A549 (cell line): Measurements from ENCODE around the gene CRTC2. TPM values are rescaled to one million over a fixed set of nuclear protein-coding genes. Genes with fewer than 3 reads are reported as not detected.

Experiments
- ATAC-seq, 2 experiments: fragments of 200-7000 bp in 1 of 2; fragments of >200 bp in 1 of 2; cut with Nextera tagmentation in 1 of 2; cut with Tn5 transposase in 1 of 2; 3 replicates each; pipeline versions ENCODE4 v1.8.0 to v1.9.1; 2018 to 2020; ENCODE audit warnings: mild to moderate bottlenecking in 1 of 2, moderate library complexity in 1 of 2
- CTCF ChIA-PET: fragments of 300-600 bp; sonication (Branson Sonifier 250); formaldehyde crosslinking; extraction: SDS; loops from one replicate; lab custom pipeline; 2021; ENCODE audit warnings: antibody characterized with exemption, inconsistent platforms; lab: Yijun Ruan, JAX
- POLR2A ChIA-PET: fragments of 350-600 bp; formaldehyde crosslinking; extraction: SDS; loops from one replicate; lab custom pipeline; 2021; ENCODE audit warnings: antibody characterized with exemption, inconsistent platforms; lab: Yijun Ruan, JAX
- DNase-seq, 2 experiments: peaks; one replicate each; pipeline versions ENCODE4 v3.0.0 to v3.0.0-alpha.2; 2011 to 2016; ENCODE audit warnings: low read depth in 1 of 2, low spot score in 1 of 2
- FAIRE-seq: peaks from 2 replicates; lab custom pipeline; 2011; peaks lifted over from hg19 to GRCh38; lab: Jason Lieb, UNC
- H3K27ac ChIP-seq, 2 experiments: fragments of >200 bp; sonication (Bioruptor Twin); formaldehyde crosslinking; 3 replicates each; pipeline ENCODE4 v1.5.1; 2016 to 2017
- H3K4me1 ChIP-seq: fragments of >200 bp; sonication (Bioruptor Twin); formaldehyde crosslinking; 3 replicates; pipeline ENCODE4 v1.6.1; 2016
- H3K4me2 ChIP-seq: fragments of >200 bp; sonication (Bioruptor Twin); formaldehyde crosslinking; 3 replicates; pipeline ENCODE4 v1.6.1; 2016
- H3K4me3 ChIP-seq: fragments of >200 bp; sonication (Bioruptor Twin); formaldehyde crosslinking; 3 replicates; pipeline ENCODE4 v1.5.1; 2016
- H3K9me3 ChIP-seq: fragments of >200 bp; sonication (Bioruptor Twin); formaldehyde crosslinking; 3 replicates; pipeline ENCODE4 v1.6.1; 2016
- ATOH8 ChIP-seq: fragments of 250-450 bp; sonication (Bioruptor Pico); IDR thresholded peaks from 2 replicates; pipeline ENCODE4 v1.5.0; 2020; ENCODE audit warnings: low read depth, mild to moderate bottlenecking, moderate library complexity
- BCL3 ChIP-seq: fragments of >200 bp; sonication (Bioruptor Twin); formaldehyde crosslinking; IDR thresholded peaks from 3 replicates; pipeline ENCODE4 v1.6.1; 2016
- EHF ChIP-seq: fragments of 250-450 bp; sonication (Bioruptor Pico); IDR thresholded peaks from 2 replicates; pipeline ENCODE4 v1.5.0; 2020; ENCODE audit warnings: mild to moderate bottlenecking
- ELK1 ChIP-seq: fragments of 150-350 bp; IDR thresholded peaks from 2 replicates; pipeline ENCODE4 v1.6.1; 2014; ENCODE audit warnings: low read depth, mild to moderate bottlenecking, low read length
- EP300 ChIP-seq, 2 experiments: fragments of >200 bp; sonication (Bioruptor Twin); formaldehyde crosslinking; IDR thresholded peaks; 2 replicates in 1 of 2; 3 replicates in 1 of 2; pipeline ENCODE4 v1.6.1; 2016 to 2017
- FOSL2 ChIP-seq, 2 experiments: fragments of 450-650 bp in 1 of 2; fragments of >200 bp in 1 of 2; sonication (Bioruptor Twin) in 1 of 2; formaldehyde crosslinking; IDR thresholded peaks; 2 replicates each; pipeline versions ENCODE4 v1.5.0 to v1.6.1; 2016 to 2020; ENCODE audit warnings: mild to moderate bottlenecking in 1 of 2, moderate library complexity in 1 of 2
- HMGXB4 ChIP-seq: fragments of 250-450 bp; sonication (Bioruptor Pico); IDR thresholded peaks from 2 replicates; pipeline ENCODE4 v1.5.0; 2021; ENCODE audit warnings: mild to moderate bottlenecking, moderate library complexity, borderline replicate concordance
- KDM1A ChIP-seq: fragments of 200-600 bp; sonication (generic); IDR thresholded peaks from 2 replicates; pipeline ENCODE4 v1.6.1; 2016; ENCODE audit warnings: low read depth, mild to moderate bottlenecking
- MYC ChIP-seq: IDR thresholded peaks from 2 replicates; pipeline ENCODE4 v1.6.1; 2012; ENCODE audit warnings: mild to moderate bottlenecking, inconsistent platforms, low read length, improper control_type of control experiment, borderline replicate concordance
- NFE2L2 ChIP-seq: fragments of 150-350 bp; conservative IDR thresholded peaks from 2 replicates; pipeline ENCODE4 v1.6.1; 2014; ENCODE audit warnings: low read length
- NPAS2 ChIP-seq: fragments of 250-450 bp; sonication (Bioruptor Pico); IDR thresholded peaks from 2 replicates; pipeline ENCODE4 v1.8.0; 2022; ENCODE audit warnings: mild to moderate bottlenecking, moderate library complexity, borderline replicate concordance
- RAD21 ChIP-seq, 2 experiments: fragments of >200 bp in 1 of 2; sonication (Bioruptor Twin) in 1 of 2; formaldehyde crosslinking in 1 of 2; IDR thresholded peaks in 1 of 2; conservative IDR thresholded peaks in 1 of 2; 2 replicates in 1 of 2; 3 replicates in 1 of 2; pipeline ENCODE4 v1.6.1; 2012 to 2018; ENCODE audit warnings: inconsistent platforms in 1 of 2
- RCOR1 ChIP-seq: fragments of 150-350 bp; IDR thresholded peaks from 2 replicates; pipeline ENCODE4 v1.6.1; 2014; ENCODE audit warnings: antibody characterized with exemption, low read length, low read depth
- TP53 ChIP-seq: fragments of 250-450 bp; sonication (Bioruptor Pico); IDR thresholded peaks from 2 replicates; pipeline ENCODE4 v1.5.0; 2021; ENCODE audit warnings: mild to moderate bottlenecking, moderate library complexity
- USF2 ChIP-seq: fragments of 450-650 bp; IDR thresholded peaks from 2 replicates; pipeline ENCODE4 v1.6.1; 2014; ENCODE audit warnings: antibody characterized with exemption
- ZFP36 ChIP-seq: fragments of 450-650 bp; IDR thresholded peaks from 2 replicates; pipeline ENCODE4 v1.6.1; 2014; ENCODE audit warnings: borderline replicate concordance; ENCODE audit not compliant: partially characterized antibody
- WGBS: methylation state at CpG from one replicate; pipeline ENCODE4 v1.1.6; 2017; ENCODE audit errors: missing lambda C conversion rate; 5-methylcytosine and 5-hydroxymethylcytosine counted together
- polyA plus RNA-seq, 4 experiments: library from polyadenylated mRNA; depleted of rRNA in 3 of 4; stranded (reverse); fragments of >200 nt; fragmentation: RNase III in 1 of 4; extraction: RNeasy Plus Mini Kit Qiagen cat#74134 plus additional on column Dnase treatment in 1 of 4; gene quantifications; 2 replicates in 3 of 4; 3 replicates in 1 of 4; pipeline ENCODE4 v1.2.3, GENCODE V29; 2011 to 2017

Gene CRTC2
- polyA plus RNA-seq, 2 of the 4 experiments (the other 2 are of a cell fraction) = 19.7 to 22.3 TPM

- no peak for TF ChIP-seq ELK1
These were observed 15.5 kb downstream of the CRTC2 start (continued) for GRCh38 chr1:153942766-153943549.

GRCh38 chr1:153941826-153942725, 16.3 kb downstream of the CRTC2 start:
- Histone ChIP-seq H3K4me1 (peaks cover 16% of the 10 kb centered on the region), H3K4me2 (no peak overlapping the region), H3K9me3 (no peaks in the 10 kb centered on the region), H3K4me3 (no peak overlapping the region), H3K27ac (no peak overlapping the region)
- 93% methylated on average over 34 of the region's 34 CpGs for WGBS
- ATAC-seq (no peak), DNase-seq (no peak), FAIRE-seq (no peak)
- CTCF ChIA-PET = interaction anchor here (0.5 to 5.8 kb wide), 4 partner anchors 12 to 44 kb away, joined by 3 to 75 read pairs (median 10); partner anchors contain the start of genes CRTC2 and RAB13
- no peak for TF ChIP-seq MYC
- no peak for TF ChIP-seq KDM1A
- no peak for TF ChIP-seq NPAS2 (CRISPR knock-in tag)
- TF ChIP-seq USF2 = no peak
- TF ChIP-seq ZFP36 = no peak
- no peak for TF ChIP-seq RCOR1
- no peak for TF ChIP-seq RAD21 (conservative IDR thresholded peaks at IDR 0.05 in 1 of 2, IDR thresholded peaks at IDR 0.05 in 1 of 2)
- no peak for TF ChIP-seq ATOH8 (CRISPR knock-in tag)
- TF ChIP-seq HMGXB4 (CRISPR knock-in tag) = no peak
- no peak for TF ChIP-seq FOSL2 (IDR thresholded peaks at IDR 0.05)
- no peak for TF ChIP-seq FOSL2 (CRISPR knock-in tag; IDR thresholded peaks at IDR 0.05)
- TF ChIP-seq EHF (CRISPR knock-in tag) = no peak
- no peak for TF ChIP-seq NFE2L2
- POLR2A ChIA-PET = no interaction called here

GRCh38 chr1:153940756-153941155, 17.7 kb downstream of the CRTC2 start:
- 92% methylated on average over 8 of the region's 8 CpGs for WGBS
- no peaks in the 10 kb centered on the region for H3K9me3 ChIP-seq
- ChIA-PET CTCF (interaction anchor here (0.6 to 3.2 kb wide), 4 partner anchors 14 to 46 kb away, joined by 3 to 16 read pairs (median 4); partner anchors contain the start of gene RAB13), POLR2A (interaction anchor here (1.3 kb wide), 1 partner anchor 50 kb away, joined by 4 read pairs; the partner anchor contains the start of gene RPS27)
- FAIRE-seq (no peak), ATAC-seq (no peak), DNase-seq (no peak)
- H3K4me1 ChIP-seq = peaks cover 11% of the 10 kb centered on the region; the same call in 1 of the 3 replicates
- TF ChIP-seq BCL3 (no peak), TP53 (CRISPR knock-in tag) (no peak), EP300 (IDR thresholded peaks at IDR 0.05) (no peak)
- H3K27ac ChIP-seq = no peak overlapping the region
- H3K4me2 ChIP-seq = no peak overlapping the region
- H3K4me3 ChIP-seq = no peak overlapping the region
